GM21381 (cell line): ENCODE measurements around the gene FAM124A.

ENCODE experiments used
- ATAC-seq: cut with Tn5 transposase; IDR thresholded peaks from one replicate; pipeline ENCODE4 v1.9.1; 2021; ENCODE audit warnings: mild to moderate bottlenecking, moderate library complexity; ENCODE audit not compliant: unreplicated experiment

FAM124A gene

DNA sequence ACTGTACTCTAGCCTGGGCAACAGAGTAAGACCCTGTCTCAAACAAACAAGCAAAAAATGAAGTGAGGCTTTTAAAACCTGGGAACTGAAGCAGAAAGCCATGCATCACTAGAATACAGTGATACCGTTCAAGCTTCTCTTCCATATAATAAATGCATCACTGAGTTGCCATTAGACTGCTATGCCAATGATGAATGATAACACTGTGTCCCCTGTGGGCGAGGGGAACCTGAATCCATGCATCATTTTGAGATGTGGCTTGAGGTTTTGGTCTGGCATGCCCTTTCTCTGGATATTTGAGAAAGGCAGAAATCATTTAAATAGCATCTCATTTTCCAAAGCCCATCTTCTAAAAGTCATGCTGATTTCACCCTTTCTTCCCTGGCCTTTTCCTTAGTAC lies 1.5 kb upstream of the FAM124A start:
- no peak for ATAC-seq

DNA sequence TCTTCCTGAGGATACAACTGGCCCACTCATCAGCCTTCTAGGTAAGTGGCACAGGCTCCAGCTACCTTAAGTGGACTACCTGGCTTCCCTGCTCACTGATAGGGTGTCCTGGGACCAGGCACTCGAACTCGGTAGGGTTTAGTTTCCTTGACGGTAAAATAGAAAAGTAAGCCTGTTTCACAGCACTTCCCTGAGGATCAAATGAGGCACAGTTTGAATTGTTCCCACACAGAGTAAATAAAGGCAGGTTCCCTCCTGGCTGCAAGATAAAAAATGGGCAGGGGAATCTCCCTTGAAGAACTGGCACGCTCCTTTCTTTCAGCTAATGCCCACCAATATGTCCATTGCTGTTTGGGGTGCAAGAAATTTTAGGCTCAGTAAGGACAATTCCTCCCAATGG lies 1.1 kb upstream of the FAM124A start:
- ATAC-seq, result no peak

DNA sequence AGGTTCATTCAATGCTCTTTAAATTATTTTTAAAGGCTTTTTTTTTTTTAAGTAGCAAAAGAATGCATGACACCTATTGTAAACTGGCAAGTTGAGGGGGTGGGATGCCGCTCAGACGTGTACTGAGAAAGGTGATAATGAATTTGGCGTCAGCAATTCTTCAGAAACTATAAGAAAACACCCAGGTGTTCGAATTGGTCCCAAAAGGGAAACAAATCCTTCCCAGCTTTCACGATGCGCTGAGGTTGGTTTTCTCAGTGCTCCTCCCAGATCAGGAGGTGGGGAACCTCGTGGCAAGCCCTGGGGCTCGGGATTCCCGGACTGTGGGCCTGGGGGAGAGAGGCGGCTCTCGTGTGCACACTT lies 543 bp upstream of the FAM124A start:
- no peak for ATAC-seq

DNA sequence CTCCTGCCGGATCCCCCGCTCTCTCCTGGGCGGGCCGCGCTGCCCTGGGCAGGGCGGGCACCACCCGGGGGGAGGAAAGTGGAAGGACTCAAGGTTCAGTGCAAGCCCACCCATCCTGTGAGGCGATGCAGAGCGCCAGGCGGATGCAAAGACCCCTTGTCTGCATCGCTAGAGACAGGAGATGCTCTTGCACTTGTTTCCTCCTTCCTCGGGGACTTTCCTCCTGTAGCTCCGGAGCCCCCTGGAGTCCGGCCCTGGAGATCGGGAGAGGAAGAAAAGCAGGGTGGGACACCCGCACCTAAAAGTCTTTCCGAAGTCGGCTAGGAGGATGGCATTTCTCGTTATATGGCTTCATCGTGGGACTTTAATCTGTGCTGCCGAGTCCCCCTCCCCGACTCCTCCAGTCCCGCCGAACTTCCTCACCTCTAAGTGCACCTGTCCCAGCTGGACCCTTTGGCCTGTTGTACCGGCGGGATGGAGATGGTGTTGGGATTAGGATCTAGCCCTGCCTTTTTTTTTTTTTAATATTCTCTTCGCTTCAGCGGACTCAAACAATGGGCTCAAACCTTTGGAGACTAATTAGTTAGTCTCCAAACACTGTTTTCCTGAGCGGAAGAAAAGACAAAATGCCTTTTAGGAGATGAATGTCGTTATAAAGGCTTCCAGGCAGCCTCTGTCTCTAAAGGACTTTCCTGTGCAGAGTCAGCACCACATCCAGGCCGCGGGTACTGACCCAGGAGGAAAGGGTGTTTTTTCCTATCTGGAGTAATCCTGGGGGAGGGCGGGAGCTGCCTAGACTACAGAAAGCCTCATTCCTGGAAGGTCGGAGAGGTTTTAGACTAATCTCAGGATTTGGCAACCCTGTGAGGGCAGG lies 725 bp downstream of the FAM124A start:
- ATAC-seq, result no peak

DNA sequence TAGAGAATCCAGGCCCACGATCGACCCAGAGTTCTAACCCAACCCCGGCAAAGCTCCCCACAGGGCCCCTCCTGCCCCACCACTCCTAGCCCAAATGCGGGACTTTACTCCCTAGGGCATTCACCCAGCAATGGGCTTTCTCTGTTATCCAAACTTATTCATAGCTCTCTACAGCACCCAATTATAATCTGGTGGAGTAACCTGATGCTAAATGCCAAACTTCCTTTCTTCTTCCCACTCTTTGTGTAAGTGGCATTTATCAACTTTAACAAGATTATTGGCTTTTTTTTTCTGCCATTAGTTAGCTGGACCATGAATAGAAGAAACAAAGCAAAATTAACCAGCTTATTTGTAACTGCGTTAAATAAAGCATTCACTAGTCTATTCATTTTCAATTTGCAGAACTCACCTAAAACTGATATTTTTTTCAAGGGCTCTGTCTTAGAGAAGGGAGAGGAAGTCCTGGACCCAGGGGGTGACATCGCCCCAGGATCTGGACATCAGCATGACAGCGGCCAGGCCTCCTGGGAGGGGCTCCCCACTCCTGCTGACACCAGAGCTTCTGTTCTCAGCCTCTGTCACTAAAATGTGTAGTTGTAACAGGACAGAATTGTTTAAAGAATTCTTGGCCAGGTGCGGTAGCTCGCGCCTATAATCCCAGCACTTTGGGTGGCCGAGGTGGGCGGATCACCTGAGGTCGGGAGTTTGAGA lies 1.5 kb downstream of the FAM124A start:
- ATAC-seq, result no peak

DNA sequence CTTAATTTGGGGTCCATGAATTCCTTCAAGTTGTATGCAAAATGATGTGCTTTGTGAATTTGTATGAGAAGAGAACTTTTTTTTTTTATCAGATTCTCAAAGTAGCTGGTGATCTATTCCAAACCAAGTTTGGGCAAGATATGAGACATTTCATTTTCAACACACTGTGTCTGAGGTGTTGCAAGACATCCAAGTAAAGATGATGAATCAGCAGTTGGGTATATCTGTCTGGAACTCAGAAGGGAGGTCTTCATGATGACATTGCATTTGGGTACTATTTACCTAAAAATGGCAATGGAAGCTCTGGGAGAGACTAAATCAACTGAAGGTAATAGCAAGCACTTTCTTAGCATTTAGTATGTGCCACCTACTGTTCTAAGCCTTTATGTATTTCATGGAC lies 2.8 kb downstream of the FAM124A start:
- no peak for ATAC-seq

DNA sequence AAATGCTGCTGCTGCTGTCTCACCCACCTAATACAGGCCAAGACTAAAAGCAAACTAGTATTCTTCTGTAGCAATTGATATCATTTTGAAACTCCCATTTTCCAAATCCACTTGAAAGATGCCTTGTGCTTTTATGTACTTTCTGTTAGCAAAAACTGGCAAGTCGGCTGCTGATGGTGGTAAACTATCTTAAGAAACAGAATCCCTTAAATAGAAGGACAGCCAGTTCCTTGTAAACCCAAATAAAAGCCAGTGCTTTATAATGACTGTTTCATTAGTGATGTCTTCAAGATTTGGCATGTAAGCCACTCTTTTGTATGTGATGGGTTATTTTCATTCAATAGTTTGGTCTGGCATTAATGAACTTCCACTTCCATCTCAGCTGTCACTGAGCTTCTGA lies 5.2 kb downstream of the FAM124A start:
- ATAC-seq, result no peak

DNA sequence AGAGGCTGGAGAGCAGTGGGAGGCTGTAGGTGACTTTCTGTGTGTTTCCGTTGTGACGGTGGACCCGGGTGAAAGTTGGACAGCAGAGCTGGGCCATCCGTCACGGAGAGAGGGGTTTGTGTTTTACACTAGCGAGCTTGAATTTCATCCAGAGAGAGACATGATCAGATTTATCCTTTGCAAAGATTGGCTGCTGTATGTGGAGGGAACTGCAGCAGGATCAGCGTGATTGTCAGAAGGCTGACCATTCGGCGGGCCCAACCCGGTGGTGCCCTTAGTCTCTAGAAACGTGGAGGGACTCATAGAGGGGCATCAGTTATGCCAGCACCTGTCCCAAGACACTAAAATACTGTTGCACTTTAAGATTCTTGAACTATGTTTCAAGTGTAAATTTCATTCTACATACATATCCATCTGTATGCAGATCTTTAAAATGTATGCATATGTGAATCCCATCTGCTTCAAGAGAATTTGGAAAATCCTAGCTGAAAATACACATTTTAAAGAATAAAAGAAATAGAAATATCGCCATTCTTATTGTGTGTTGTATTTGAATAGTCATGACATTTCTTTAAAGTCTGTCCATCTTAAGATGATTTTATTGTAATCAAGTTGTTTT lies 7.0 kb downstream of the FAM124A start:
- no peak for ATAC-seq

DNA sequence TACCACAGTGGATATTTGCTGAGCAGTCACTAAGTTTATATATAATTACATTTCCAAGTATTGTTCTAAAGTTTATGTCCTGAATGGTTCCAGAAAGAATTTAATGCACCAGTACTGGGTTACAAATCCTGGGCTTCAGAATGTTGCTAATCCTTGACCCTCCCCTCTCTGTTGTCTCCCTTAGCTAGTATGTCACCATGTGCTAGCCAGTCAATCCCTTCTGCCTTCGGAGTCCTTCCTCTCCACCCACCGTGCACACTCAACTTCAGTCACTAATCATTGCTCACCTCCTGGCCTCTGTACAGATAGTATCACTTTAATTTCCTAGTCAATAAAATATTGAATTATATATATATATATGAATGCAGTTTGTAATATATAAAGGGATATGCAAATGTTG lies 7.5 kb downstream of the FAM124A start:
- no peak for ATAC-seq

DNA sequence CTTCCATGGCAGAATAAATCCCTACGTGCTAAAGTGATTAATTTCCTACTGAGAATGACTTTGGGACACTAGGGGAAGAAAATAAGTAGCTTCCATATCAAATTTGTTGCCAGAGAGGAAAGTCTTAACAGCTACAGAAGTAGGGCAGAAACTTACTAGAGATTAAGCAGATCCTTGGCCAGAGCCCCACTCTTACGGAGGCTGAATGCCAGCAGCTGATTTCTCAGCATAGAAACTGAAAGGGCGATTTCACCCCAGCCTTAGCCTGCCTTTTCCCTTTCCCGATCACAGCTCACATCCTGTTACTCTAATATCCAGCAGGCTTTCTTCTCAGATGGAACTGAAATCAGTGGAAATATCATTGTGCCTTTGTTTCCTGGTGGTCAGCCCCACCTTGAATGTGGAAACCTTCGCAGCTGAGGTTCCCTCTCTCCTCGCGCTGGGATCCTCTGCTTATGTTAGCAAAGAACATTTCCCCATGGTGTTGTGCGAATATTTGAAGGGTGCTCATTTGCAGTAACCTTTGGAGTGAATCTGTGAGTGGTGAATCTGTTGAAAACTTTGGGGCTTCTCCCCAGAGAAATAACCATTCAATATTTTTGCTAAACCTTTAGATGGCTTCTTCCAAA lies 8.4 kb downstream of the FAM124A start:
- no peak for ATAC-seq

DNA sequence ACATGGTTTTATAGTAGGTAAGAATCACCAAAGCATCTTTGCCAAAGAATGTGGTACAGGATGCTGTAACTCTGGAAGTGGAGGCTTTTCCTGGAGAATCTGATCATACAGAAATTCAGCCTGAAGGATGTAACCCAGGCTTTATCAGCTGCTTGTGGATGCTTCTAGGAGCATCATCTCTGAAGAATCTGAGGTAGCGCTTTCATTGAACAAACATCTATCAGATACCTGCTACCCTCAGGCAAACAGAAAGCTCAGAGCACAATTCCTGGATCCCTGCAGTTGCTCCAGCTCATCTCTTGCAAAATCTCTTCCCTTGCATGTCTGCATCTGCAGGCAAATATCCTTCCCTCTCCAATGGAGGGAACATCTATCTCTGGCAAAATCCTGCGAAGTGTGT lies 9.3 kb downstream of the FAM124A start:
- ATAC-seq, result no peak

DNA sequence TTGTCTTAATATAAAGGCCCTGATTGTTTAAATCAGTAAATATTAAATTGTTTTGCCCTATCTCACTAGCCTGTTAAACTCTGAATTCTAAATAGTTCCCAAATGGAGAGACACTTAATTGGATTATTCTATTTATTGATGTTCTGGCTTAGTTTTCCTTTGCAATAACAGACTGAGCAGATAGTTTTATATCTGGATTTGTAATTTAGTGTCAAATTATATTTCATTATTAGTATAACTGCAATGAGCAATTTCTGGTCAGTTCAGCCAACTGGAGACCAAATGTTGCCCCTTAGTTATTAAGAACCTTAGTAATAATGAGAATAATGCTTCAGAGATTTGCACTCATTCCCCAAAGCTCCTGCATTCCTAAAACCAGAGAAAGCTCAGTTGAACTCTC lies 10.1 kb downstream of the FAM124A start:
- no peak for ATAC-seq

DNA sequence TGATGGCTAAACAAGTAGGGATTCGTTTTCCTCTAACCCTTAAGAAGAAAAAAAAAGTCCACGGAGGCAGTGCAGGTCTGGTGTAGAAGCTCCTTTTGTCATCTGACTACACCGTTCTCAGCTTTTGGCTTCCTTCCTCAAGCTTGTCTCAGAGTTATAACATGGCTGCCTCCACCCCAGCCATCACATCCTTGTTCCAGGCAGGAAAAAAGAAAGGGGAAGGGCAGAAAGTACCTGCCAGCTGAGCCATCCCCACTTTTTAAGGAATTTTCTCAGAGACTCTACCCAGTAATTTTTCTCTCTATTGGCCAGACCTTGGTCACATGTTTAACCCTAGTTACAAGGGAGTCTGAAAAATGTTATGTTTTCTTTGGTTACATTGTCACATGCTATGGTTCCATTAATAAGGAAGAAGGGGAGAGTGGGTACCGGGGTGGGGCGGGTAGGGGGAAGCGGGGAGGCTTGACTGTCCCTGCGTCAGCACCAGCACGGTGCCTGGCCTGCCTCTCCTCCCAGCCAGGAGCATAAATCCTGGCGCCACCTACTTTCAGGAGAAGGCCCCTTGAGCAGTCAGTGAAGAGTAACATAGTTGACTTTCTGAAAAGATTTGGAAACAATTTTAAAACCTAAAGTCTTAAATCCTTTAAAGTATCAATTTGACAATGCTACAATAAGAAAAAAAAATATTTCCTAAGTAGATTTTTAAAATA lies 11.1 kb downstream of the FAM124A start:
- ATAC-seq, result no peak

DNA sequence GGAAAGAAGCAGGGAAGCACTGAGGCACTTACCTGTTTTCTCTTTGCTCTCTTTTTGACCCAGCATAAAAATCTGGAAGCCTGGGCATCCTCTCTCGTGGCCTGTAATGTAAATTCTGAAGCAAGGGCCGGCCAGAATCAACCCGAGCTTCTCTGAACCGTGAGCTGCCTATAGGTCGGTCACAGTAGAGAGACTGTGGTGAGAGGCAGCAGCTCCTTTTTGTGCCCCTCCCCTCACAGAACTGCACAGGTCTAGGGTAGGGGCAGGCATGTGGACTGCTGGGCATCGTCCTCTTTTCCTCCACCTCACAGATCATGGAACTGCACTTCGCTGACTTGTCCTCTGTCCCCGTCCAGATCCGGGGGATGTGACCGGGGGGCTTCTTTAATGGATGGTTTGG lies 12.5 kb downstream of the FAM124A start:
- no peak for ATAC-seq

DNA sequence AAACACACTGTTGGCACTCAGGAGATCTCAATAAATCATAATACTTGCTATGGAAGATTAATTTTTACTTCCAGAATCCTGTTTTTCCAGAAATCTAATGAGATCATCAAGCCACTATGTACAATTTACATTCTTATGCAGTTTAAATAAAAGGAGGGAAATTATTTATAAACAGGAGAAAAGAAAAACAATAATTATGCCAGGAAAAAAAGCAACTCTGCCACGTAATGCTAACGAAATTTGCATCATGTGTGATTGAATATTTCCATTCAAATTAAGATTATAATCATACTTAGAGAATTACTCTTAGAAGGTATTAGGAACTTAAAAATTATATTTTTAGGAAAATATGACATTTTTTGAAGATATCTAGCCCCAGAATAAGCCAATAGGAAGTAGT lies 13.0 kb downstream of the FAM124A start:
- no peak for ATAC-seq

DNA sequence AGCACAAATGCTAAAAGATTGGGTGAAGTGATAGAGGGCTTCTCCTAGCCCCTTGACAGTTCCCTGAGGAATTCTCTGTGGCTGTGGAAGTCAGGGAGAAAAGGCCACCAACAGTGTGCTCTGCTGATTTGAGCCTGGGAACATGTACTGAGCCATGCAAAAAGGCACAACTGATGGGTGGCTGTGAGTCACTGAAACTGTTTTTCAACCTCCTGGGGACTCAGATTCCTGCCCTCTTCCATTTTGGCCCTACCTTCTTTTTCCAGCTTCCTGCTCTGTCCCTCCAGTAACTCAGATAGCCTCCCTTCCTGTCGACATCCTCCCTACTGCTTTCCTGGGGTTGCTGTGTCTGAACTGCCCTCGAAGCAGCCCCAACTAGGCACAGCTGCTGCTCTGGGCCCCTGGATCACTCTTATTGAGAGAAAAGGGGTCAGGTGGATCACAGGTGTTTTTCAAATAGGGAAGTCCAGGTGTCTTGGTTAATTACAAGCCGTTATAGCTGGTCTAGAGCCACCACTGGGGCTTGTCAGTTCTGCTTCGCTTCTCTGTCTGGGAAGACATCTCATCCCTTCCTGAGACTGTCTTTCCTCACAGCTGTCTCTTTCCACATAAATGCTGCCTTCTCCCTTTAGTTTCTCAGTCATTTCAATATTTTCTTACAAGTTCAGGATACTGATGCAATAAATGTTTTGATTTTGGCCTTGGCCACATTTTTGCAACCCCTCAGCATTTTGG lies 13.7 kb downstream of the FAM124A start:
- ATAC-seq, result no peak

DNA sequence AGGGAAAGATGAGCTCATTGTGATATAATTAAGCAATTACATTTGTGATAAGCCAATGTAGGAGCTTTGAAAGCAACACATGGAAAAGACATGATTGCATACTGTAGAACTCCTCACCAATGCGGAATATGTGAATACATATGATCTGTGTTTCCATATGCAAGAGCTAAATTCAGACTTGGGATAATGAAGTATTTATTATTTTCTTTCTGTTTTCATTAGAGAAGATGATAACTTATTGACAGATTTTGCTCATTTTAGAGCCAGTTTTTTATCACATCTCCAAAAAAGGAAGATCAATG lies 14.2 kb downstream of the FAM124A start:
- ATAC-seq, result no peak

DNA sequence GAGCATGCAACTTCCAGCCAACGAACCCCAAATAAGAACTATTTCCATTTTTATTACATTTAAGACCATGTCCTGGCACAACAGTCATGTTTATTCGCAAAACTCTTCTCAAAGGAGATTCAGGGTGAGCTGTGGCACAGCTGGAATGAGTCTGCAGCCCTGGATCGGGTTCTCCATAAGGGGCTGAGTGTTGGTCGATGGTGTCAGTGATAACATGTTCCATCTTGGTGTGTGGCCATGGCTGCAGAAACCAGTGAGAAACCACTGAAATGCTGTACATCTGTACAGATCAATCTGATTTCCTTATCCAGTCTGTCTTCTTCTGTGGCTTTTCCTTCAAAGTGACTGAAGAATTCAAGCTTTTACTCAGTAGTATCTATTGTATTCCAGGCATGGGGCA lies 15.2 kb downstream of the FAM124A start:
- no peak for ATAC-seq

DNA sequence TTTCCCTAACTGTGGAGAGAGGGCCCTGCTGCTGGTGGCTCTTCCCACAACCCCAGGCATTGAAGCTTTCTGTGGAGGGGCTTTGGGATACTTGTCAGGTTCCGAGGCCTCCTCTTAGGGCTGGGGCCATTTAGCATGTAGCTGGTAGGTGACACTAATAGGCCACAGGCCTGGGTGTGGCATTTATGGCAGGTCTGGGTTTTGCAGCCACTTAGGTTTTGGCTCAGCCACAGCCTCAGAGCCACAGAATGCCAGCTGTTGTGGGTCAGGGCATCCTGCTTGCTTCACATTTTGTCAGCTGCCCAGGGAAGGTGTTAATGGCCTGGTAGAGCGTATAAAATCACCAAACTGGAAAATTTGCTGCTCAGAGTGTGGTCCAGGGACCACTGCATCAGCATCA lies 15.7 kb downstream of the FAM124A start:
- ATAC-seq, result no peak

DNA sequence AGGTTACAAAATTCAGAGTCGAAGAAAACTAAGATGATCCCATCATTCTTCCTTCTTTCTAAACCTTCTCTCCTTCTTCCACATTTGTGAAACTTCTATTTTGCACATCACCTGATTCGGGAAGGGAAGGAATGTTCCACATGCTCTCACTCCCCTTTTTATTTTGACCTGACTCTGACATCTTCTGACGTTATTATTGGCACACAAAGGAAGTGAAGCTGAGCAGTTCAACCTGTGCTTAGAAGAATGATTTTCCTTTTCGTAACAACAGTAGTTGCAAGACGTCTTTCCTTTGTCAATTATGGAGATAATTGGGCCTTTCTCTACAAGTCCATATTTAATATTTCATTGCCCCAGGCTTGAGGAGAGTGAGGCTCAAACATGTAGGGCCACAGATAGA lies 18.0 kb downstream of the FAM124A start:
- ATAC-seq, result no peak

DNA sequence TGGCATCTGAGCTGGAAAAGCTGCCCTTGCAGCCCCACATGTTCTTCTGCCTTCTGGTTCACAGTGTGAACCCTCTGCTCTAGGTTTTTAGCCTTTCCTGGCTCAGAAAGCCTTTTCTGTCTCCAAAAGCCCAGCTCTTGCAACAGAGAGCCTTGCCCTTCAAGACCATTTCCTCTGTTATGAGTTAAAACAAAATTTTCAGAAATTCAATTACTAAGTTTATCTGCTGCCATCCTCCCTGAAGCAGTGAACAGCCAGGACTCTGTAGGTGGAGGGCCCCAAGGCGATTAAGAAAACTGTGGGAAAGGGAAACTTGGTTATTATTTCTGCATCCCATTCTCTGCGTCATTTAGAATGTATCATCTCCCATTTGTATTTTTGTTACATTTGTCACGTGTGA lies 18.8 kb downstream of the FAM124A start:
- ATAC-seq, result no peak
